Measurements from ENCODE around the gene MAP3K6.

DNA sequence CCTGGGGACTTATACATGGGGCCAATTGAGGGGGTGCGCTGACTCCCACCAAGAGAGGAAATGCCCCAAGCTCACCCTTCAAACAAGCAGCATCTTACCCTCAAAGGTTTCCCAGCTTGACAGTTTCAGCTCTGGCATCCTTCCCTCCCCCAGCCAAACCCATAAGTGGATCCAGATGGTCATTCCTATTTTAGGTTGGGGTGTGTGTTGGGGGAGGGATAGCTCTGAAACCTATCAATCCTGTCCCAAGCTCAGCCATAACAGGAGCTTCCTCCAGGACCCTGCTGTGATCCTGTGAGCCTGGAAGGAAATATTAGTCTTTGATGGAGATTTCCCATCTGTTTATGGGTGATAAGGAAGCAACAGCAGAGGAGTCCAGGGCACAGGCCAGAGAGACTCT, 48.2 kb downstream of the MAP3K6 start:
- TF ChIP-seq CTCF (IDR thresholded peaks at IDR 0.05; ENCODE audit: extremely low read depth in 1 of 2, insufficient read depth in 1 of 2, low read depth in 1 of 2, low read length in 2 of 2) (no peak), JUN (IDR thresholded peaks at IDR 0.05; ENCODE audit: borderline replicate concordance, insufficient read depth, insufficient read length, low read depth) (no peak), EZH2 (IDR thresholded peaks at IDR 0.05; ENCODE audit: borderline replicate concordance, low read depth, low read length, severe bottlenecking) (no peak), POLR2AphosphoS5 (IDR thresholded peaks at IDR 0.05; ENCODE audit: insufficient read depth, low read depth, low read length) (no peak)

Measured in endothelial cell of umbilical vein (primary cell).